Type B pancreatic cell (in vitro differentiated cells): ENCODE results near the gene ASPN. TPM values are rescaled to one million over a fixed set of nuclear protein-coding genes. Genes with fewer than 3 reads are reported as not detected.

Experiments
- DNase-seq: peaks from one replicate; pipeline ENCODE4 v3.0.0; 2021; ENCODE audit warnings: mixed read lengths; ENCODE audit not compliant: unreplicated experiment; ENCODE audit errors: extremely low spot score
- H3K27ac Mint-ChIP-seq: 2 replicates; pipeline ENCODE4 v1.8.0; 2021; ENCODE audit warnings: mild to moderate bottlenecking, mixed read lengths
- H3K27me3 Mint-ChIP-seq: 2 replicates; pipeline ENCODE4 v1.8.0; 2021; ENCODE audit warnings: mixed read lengths
- H3K36me3 Mint-ChIP-seq: 2 replicates; pipeline ENCODE4 v1.8.0; 2021; ENCODE audit warnings: mixed read lengths
- H3K4me1 Mint-ChIP-seq: one replicate; pipeline ENCODE4 v1.8.0; 2021; ENCODE audit warnings: mixed read lengths; ENCODE audit not compliant: unreplicated experiment
- H3K4me3 Mint-ChIP-seq: 2 replicates; pipeline ENCODE4 v1.8.0; 2021; ENCODE audit warnings: mild to moderate bottlenecking, mixed read lengths
- H3K9me3 Mint-ChIP-seq: 2 replicates; pipeline ENCODE4 v1.8.0; 2021; ENCODE audit warnings: mixed read lengths
- long read RNA-seq: library from polyadenylated mRNA; unstranded; transcript quantifications from one replicate; pipeline ENCODE4 v2.0.0, GENCODE V29; 2020
- total RNA-seq: library from RNA; stranded (reverse); gene quantifications from 2 replicates; pipeline ENCODE4 v1.2.1, GENCODE V29; 2021; ENCODE audit warnings: low replicate concordance
- TF ChIP-seq, protein P1 (sequence below): fragments of 200-600 bp; sonication (generic); conservative IDR thresholded peaks from 2 replicates; pipeline ENCODE4 v1.5.0; 2021; ENCODE audit warnings: antibody characterized with exemption, mild to moderate bottlenecking

Gene ASPN
- total RNA-seq: 1.3 TPM in 1 of 2 replicates, not detected in the other
- long read RNA-seq, partial matches to known transcripts: 0 of 1 reads
- long read RNA-seq, other reads (novel, unspliced or antisense): 0 of 1 reads

- TF ChIP-seq, protein P1, sequence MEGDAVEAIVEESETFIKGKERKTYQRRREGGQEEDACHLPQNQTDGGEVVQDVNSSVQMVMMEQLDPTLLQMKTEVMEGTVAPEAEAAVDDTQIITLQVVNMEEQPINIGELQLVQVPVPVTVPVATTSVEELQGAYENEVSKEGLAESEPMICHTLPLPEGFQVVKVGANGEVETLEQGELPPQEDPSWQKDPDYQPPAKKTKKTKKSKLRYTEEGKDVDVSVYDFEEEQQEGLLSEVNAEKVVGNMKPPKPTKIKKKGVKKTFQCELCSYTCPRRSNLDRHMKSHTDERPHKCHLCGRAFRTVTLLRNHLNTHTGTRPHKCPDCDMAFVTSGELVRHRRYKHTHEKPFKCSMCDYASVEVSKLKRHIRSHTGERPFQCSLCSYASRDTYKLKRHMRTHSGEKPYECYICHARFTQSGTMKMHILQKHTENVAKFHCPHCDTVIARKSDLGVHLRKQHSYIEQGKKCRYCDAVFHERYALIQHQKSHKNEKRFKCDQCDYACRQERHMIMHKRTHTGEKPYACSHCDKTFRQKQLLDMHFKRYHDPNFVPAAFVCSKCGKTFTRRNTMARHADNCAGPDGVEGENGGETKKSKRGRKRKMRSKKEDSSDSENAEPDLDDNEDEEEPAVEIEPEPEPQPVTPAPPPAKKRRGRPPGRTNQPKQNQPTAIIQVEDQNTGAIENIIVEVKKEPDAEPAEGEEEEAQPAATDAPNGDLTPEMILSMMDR: no peak
- Mint-ChIP-seq H3K4me1 (peaks cover 14% of the 10 kb centered on the region), H3K36me3 (no peaks in the 10 kb centered on the region), H3K4me3 (no peak within 1 kb of the TSS), H3K27me3 (no peaks in the 10 kb centered on the region), H3K27ac (peak within 1 kb of the TSS; percentile 68), H3K9me3 (no peaks in the 10 kb centered on the region)
- no peak for DNase-seq
Measured at GRCh38 chr9:92482329-92482728, at the start of gene ASPN. Gene ASPN (minus strand): TSS chr9:92482506.

GRCh38 chr9:92530893-92531292 lies 48.6 kb upstream of the ASPN start:
- peaks cover 3% of the 10 kb centered on the region for H3K9me3 Mint-ChIP-seq
- H3K4me1 Mint-ChIP-seq: peaks cover 1% of the 10 kb centered on the region
- TF ChIP-seq, protein P1: no peak
- H3K27me3 Mint-ChIP-seq: no peaks in the 10 kb centered on the region
- H3K4me3 Mint-ChIP-seq: no peak overlapping the region
- no peaks in the 10 kb centered on the region for H3K36me3 Mint-ChIP-seq
- DNase-seq: no peak
- no peak overlapping the region for H3K27ac Mint-ChIP-seq

DNA sequence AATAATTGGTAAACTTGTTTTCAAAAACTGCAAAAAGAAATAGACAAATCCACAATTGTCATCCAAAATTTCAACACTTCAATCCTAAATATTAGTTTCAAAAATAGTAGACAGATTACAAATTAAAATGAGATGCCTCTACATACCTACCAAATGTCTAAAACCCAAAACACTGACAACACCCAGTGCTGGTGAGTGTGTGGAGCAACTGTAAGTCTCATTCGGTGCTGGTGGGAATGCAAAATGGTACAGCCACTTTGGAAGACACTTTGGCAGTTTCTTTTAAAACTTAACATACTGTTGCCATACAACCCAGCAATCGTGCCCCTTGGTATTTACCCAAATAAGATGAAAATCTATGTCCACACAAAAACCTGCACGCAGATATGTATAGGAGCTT lies 46.8 kb upstream of the ASPN start:
- Mint-ChIP-seq H3K27me3 (no peaks in the 10 kb centered on the region), H3K9me3 (peaks cover 3% of the 10 kb centered on the region), H3K4me3 (no peak overlapping the region), H3K27ac (no peak overlapping the region), H3K4me1 (no peaks in the 10 kb centered on the region), H3K36me3 (no peaks in the 10 kb centered on the region)
- TF ChIP-seq, protein P1: no peak
- no peak for DNase-seq

DNA sequence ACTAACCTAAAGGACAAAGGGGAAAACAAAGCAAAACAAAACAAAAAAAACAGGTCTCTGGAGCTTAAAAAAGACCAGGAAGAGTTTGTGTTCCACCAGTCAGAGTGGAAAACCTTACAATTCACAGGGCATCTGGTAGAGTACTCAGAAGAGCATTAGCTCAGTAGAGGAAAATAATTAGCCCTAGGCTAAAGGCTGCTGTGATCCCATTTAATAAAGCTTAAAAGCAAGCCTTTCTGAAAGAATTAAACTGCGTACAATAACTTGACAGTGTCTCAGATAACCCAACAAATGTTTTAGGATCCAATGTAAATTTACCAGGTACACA lies 46.2 kb upstream of the ASPN start:
- DNase-seq: no peak
- H3K27me3 Mint-ChIP-seq: no peaks in the 10 kb centered on the region
- H3K4me3 Mint-ChIP-seq: no peak overlapping the region
- H3K4me1 Mint-ChIP-seq: no peaks in the 10 kb centered on the region
- H3K27ac Mint-ChIP-seq: no peak overlapping the region
- TF ChIP-seq, protein P1: no peak
- peaks cover 3% of the 10 kb centered on the region for H3K9me3 Mint-ChIP-seq
- no peaks in the 10 kb centered on the region for H3K36me3 Mint-ChIP-seq

DNA sequence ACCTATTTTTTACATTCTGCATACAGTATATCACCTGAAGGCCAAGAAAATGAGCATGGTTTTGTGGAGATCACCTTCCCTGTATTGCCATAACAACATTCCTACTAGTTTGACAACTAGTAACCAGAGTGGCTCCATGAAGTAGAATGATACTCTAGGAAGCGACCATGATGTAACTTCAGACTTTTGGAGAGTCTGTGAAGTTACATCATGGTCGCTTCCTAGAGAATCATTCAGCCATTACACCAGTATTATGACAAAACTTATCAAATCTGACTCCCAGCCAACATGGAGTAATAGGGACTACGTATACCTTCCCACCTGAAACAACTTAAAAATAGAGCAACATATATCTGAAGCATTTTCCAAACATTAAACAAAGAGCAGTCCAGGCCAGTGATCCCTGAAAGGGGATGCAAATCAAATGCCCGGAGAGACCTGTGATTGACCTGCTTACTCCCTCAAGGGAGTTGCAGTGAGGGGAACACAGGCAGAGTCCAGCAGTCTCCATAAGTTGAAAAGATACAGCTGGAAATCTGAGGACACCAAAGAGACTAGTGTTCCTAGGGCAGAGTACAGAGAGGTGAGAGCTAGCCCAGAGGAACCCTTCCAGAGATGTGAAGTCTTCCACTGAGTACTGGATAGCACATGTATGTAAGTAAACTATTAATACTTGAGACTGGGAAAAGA lies 45.7 kb upstream of the ASPN start:
- Mint-ChIP-seq H3K27ac (no peak overlapping the region), H3K4me1 (no peaks in the 10 kb centered on the region), H3K27me3 (no peaks in the 10 kb centered on the region), H3K36me3 (no peaks in the 10 kb centered on the region), H3K9me3 (peaks cover 3% of the 10 kb centered on the region), H3K4me3 (no peak overlapping the region)
- no peak for DNase-seq
- TF ChIP-seq, protein P1: no peak
